ACC112 (cell line): ENCODE measurements around the gene MAP3K4.
A peak's percentile ranks its signal among the peaks of the same experiment; 100 is the strongest.

Experiments
- H2AFZ ChIP-seq: fragments of 200-600 bp; sonication (generic); one replicate; pipeline ENCODE4 v1.6.0; 2017; ENCODE audit warnings: antibody characterized with exemption, low read length; ENCODE audit not compliant: unreplicated experiment
- H3K27ac ChIP-seq: fragments of 200-600 bp; sonication (generic); 2 replicates; pipeline ENCODE4 v1.5.1; 2014; ENCODE audit warnings: low read depth, mild to moderate bottlenecking, antibody characterized with exemption, low read length, moderate library complexity
- H3K27me3 ChIP-seq: fragments of 200-600 bp; sonication (generic); 2 replicates; pipeline ENCODE4 v1.6.1; 2014; ENCODE audit warnings: mild to moderate bottlenecking, antibody characterized with exemption, low read length, moderate library complexity, mixed read lengths; ENCODE audit not compliant: insufficient read depth
- H3K36me3 ChIP-seq: fragments of 200-600 bp; sonication (generic); 2 replicates; pipeline ENCODE4 v1.6.1; 2016; ENCODE audit warnings: mild to moderate bottlenecking, antibody characterized with exemption, low read length, moderate library complexity, mixed read lengths; ENCODE audit not compliant: insufficient read depth
- H3K4me1 ChIP-seq: fragments of 200-600 bp; sonication (generic); one replicate; pipeline ENCODE4 v1.6.1; 2016; ENCODE audit warnings: low read length, mixed read lengths; ENCODE audit not compliant: insufficient read depth, unreplicated experiment, control insufficient read depth
- H3K4me3 ChIP-seq: fragments of 200-600 bp; sonication (generic); 2 replicates; pipeline ENCODE4 v1.5.1; 2014; ENCODE audit warnings: mild to moderate bottlenecking, low read depth, low read length
- H3K79me2 ChIP-seq: fragments of 200-600 bp; sonication (generic); one replicate; pipeline ENCODE4 v1.6.0; 2016; ENCODE audit warnings: low read length; ENCODE audit not compliant: control insufficient read depth, unreplicated experiment, insufficient read depth

MAP3K4 gene

GRCh38 chr6:161064915-161065314, 73.3 kb downstream of the MAP3K4 start:
- no peaks in the 10 kb centered on the region for H3K4me1 ChIP-seq
- no peak overlapping the region for H3K4me3 ChIP-seq
- no peak overlapping the region for H3K27ac ChIP-seq
- no peak overlapping the region for H2AFZ ChIP-seq
- no peaks in the 10 kb centered on the region for H3K36me3 ChIP-seq
- no peaks in the 10 kb centered on the region for H3K27me3 ChIP-seq
- peaks cover 2% of the 10 kb centered on the region for H3K79me2 ChIP-seq

- Histone ChIP-seq H3K79me2 (peaks cover 1% of the 10 kb centered on the region), H2AFZ (no peak overlapping the region), H3K27me3 (no peaks in the 10 kb centered on the region), H3K27ac (no peak overlapping the region), H3K36me3 (no peaks in the 10 kb centered on the region; the same call in 1 of the 2 replicates), H3K4me3 (no peak overlapping the region), H3K4me1 (no peaks in the 10 kb centered on the region)
These were observed 74.9 kb downstream of the MAP3K4 start for GRCh38 chr6:161066511-161066910.

GRCh38 chr6:161067749-161068148, 76.2 kb downstream of the MAP3K4 start:
- Histone ChIP-seq H3K79me2 (no peaks in the 10 kb centered on the region), H3K27ac (no peak overlapping the region), H3K4me3 (no peak overlapping the region), H2AFZ (no peak overlapping the region), H3K4me1 (no peaks in the 10 kb centered on the region), H3K36me3 (no peaks in the 10 kb centered on the region; the same call in 1 of the 2 replicates), H3K27me3 (no peaks in the 10 kb centered on the region)

- H3K27me3 ChIP-seq = no peaks in the 10 kb centered on the region
- no peaks in the 10 kb centered on the region for H3K79me2 ChIP-seq
- no peak overlapping the region for H2AFZ ChIP-seq
- H3K36me3 ChIP-seq = no peaks in the 10 kb centered on the region; the same call in 1 of the 2 replicates
- no peak overlapping the region for H3K27ac ChIP-seq
- no peak overlapping the region for H3K4me3 ChIP-seq
- no peaks in the 10 kb centered on the region for H3K4me1 ChIP-seq
These were observed 76.8 kb downstream of the MAP3K4 start for GRCh38 chr6:161068321-161068741.

- Histone ChIP-seq H3K27ac (no peak overlapping the region), H3K36me3 (peaks cover 4% of the 10 kb centered on the region), H3K27me3 (no peaks in the 10 kb centered on the region), H2AFZ (no peak overlapping the region), H3K4me3 (no peak overlapping the region), H3K4me1 (no peaks in the 10 kb centered on the region), H3K79me2 (no peaks in the 10 kb centered on the region)
These were observed 82.4 kb downstream of the MAP3K4 start for GRCh38 chr6:161073930-161074329.

- H3K27me3 ChIP-seq = no peaks in the 10 kb centered on the region
- peaks cover 4% of the 10 kb centered on the region for H3K36me3 ChIP-seq
These were observed 83.0 kb downstream of the MAP3K4 start for GRCh38 chr6:161074496-161075121.

GRCh38 chr6:161076181-161076677, 84.7 kb downstream of the MAP3K4 start:
- Histone ChIP-seq H3K36me3 (peaks cover 10% of the 10 kb centered on the region; the same call in 1 of the 2 replicates), H3K4me3 (no peak overlapping the region), H3K79me2 (no peaks in the 10 kb centered on the region), H2AFZ (no peak overlapping the region), H3K27me3 (no peaks in the 10 kb centered on the region), H3K27ac (no peak overlapping the region), H3K4me1 (peaks cover 12% of the 10 kb centered on the region)

More at GRCh38 chr6:161074496-161075121, 83.0 kb downstream of the MAP3K4 start:
- H3K27ac ChIP-seq = no peak overlapping the region
- no peak overlapping the region for H3K4me3 ChIP-seq
- H3K4me1 ChIP-seq = peaks cover 1% of the 10 kb centered on the region
- H2AFZ ChIP-seq = no peak overlapping the region
- H3K79me2 ChIP-seq = no peaks in the 10 kb centered on the region

- Histone ChIP-seq H3K4me3 (no peak overlapping the region), H3K36me3 (peaks cover 28% of the 10 kb centered on the region), H3K79me2 (no peaks in the 10 kb centered on the region), H3K27me3 (no peaks in the 10 kb centered on the region), H3K27ac (peak overlapping the region; percentile 45), H3K4me1 (peaks cover 12% of the 10 kb centered on the region), H2AFZ (no peak overlapping the region)
These were observed 88.1 kb downstream of the MAP3K4 start for GRCh38 chr6:161079566-161080262.

- Histone ChIP-seq H3K27me3 (no peaks in the 10 kb centered on the region), H3K27ac (peak overlapping the region; percentile 45), H2AFZ (no peak overlapping the region), H3K4me3 (no peak overlapping the region), H3K36me3 (peaks cover 32% of the 10 kb centered on the region), H3K79me2 (no peaks in the 10 kb centered on the region), H3K4me1 (peaks cover 12% of the 10 kb centered on the region)
These were observed 88.8 kb downstream of the MAP3K4 start for GRCh38 chr6:161080263-161080970.

- Histone ChIP-seq H3K79me2 (no peaks in the 10 kb centered on the region), H3K4me3 (no peak overlapping the region), H3K27ac (no peak overlapping the region), H3K4me1 (peaks cover 12% of the 10 kb centered on the region), H3K27me3 (no peaks in the 10 kb centered on the region), H2AFZ (no peak overlapping the region), H3K36me3 (peaks cover 38% of the 10 kb centered on the region)
These were observed 90.6 kb downstream of the MAP3K4 start for GRCh38 chr6:161082215-161082614.
